SKM-1 (cell line): ENCODE data around the gene OTX1.
"Not testable (repeated sequence)": the region's sequence is repeated elsewhere in the genome, so short reads cannot be mapped to it uniquely, and the experiment has no call there.

ENCODE experiments used
- DNase-seq: peaks from one replicate; lab custom pipeline; 2025; ENCODE audit not compliant: unreplicated experiment; lab: John Stamatoyannopoulos, UW

The OTX1 gene

GRCh38 chr2:63050334-63051041, at the start of gene OTX1:
Gene OTX1 (plus strand): TSS chr2:63050830. CDS start chr2:63052991, 2,161 bp downstream.
- DNase-seq = peak; percentile 64

- DNase-seq = no peak
Measured at GRCh38 chr2:63001576-63001975, 49.1 kb upstream of the OTX1 start.

- no peak for DNase-seq
Measured at GRCh38 chr2:63003351-63003750, 47.3 kb upstream of the OTX1 start.

- DNase-seq = no peak
Measured at GRCh38 chr2:63007813-63008458, 42.7 kb upstream of the OTX1 start.

- no peak for DNase-seq
Measured at GRCh38 chr2:63008838-63009237, 41.8 kb upstream of the OTX1 start.

GRCh38 chr2:63009490-63009889, 41.1 kb upstream of the OTX1 start:
- no peak for DNase-seq

- no peak for DNase-seq
Measured at GRCh38 chr2:63012541-63012940, 38.1 kb upstream of the OTX1 start.

- no peak for DNase-seq
Measured at GRCh38 chr2:63013438-63013837, 37.2 kb upstream of the OTX1 start.

GRCh38 chr2:63015389-63015788, 35.2 kb upstream of the OTX1 start:
- no peak for DNase-seq

- no peak for DNase-seq
Measured at GRCh38 chr2:63018439-63018838, 32.2 kb upstream of the OTX1 start.

- not testable (repeated sequence) for DNase-seq
Measured at GRCh38 chr2:63019686-63020085, 30.9 kb upstream of the OTX1 start.

GRCh38 chr2:63023444-63023843, 27.2 kb upstream of the OTX1 start:
- peak; percentile 9 for DNase-seq

- no peak for DNase-seq
Measured at GRCh38 chr2:63027220-63027619, 23.4 kb upstream of the OTX1 start.

- no peak for DNase-seq
Measured at GRCh38 chr2:63029058-63029457, 21.6 kb upstream of the OTX1 start.

- DNase-seq = no peak
Measured at GRCh38 chr2:63034526-63034925, 16.1 kb upstream of the OTX1 start.

GRCh38 chr2:63035169-63035568, 15.5 kb upstream of the OTX1 start:
- no peak for DNase-seq

- DNase-seq = no peak
Measured at GRCh38 chr2:63035660-63036059, 15.0 kb upstream of the OTX1 start.

GRCh38 chr2:63038034-63038433, 12.6 kb upstream of the OTX1 start:
- no peak for DNase-seq

GRCh38 chr2:63040586-63040985, 10.0 kb upstream of the OTX1 start:
- no peak for DNase-seq

GRCh38 chr2:63041592-63041991, 9.0 kb upstream of the OTX1 start:
- no peak for DNase-seq

- no peak for DNase-seq
Measured at GRCh38 chr2:63044362-63045327, 6.0 kb upstream of the OTX1 start.

GRCh38 chr2:63046552-63046951, 4.1 kb upstream of the OTX1 start:
- no peak for DNase-seq
